K562 (cell line): Measurements from ENCODE around the gene HSD17B12.

ENCODE experiments used
- BRD9 ChIP-seq: fragments of 450-650 bp; IDR thresholded peaks from 2 replicates; pipeline ENCODE4 v1.6.1; 2018; ENCODE audit warnings: low read depth; ENCODE audit not compliant: partially characterized antibody
- CCAR2 ChIP-seq: fragments of 200-400 bp; formaldehyde crosslinking; IDR thresholded peaks from 2 replicates; pipeline ENCODE4 v1.6.1; 2017; ENCODE audit warnings: mild to moderate bottlenecking, low read depth, low read length
- CTCF ChIP-seq, 3 experiments: IDR thresholded peaks in 2 of 3; conservative IDR thresholded peaks in 1 of 3; 2 replicates each; pipeline ENCODE4 v1.5.1; 2011 to 2012; ENCODE audit warnings: low read length in 3 of 3, mild to moderate bottlenecking in 3 of 3, control low read depth in 2 of 3, improper control_type of control experiment in 1 of 3, inconsistent platforms in 1 of 3, low read depth in 1 of 3, mixed read lengths in 1 of 3, moderate library complexity in 1 of 3; ENCODE audit not compliant: insufficient read depth in 2 of 3
- CTCFL ChIP-seq: IDR thresholded peaks from 2 replicates; pipeline ENCODE4 v1.6.1; 2011; ENCODE audit warnings: borderline replicate concordance, low read depth, mild to moderate bottlenecking, moderate library complexity, low read length; ENCODE audit not compliant: insufficient read depth, poor library complexity, severe bottlenecking
- FOXM1 ChIP-seq, 2 experiments: fragments of 450-650 bp in 1 of 2; sonication (generic) in 1 of 2; formaldehyde crosslinking in 1 of 2; IDR thresholded peaks; 2 replicates each; pipeline versions ENCODE4 v1.6.1 to v1.9.0; 2017 to 2022; ENCODE audit warnings: low read depth in 2 of 2, mild to moderate bottlenecking in 2 of 2, missing genetic modification reagents in 1 of 2, moderate library complexity in 1 of 2
- HDAC1 ChIP-seq, 2 experiments: fragments of 450-650 bp; IDR thresholded peaks; 2 replicates each; pipeline ENCODE4 v1.6.1; 2016 to 2017; ENCODE audit warnings: inconsistent platforms in 1 of 2, mild to moderate bottlenecking in 1 of 2, moderate library complexity in 1 of 2
- POLR2AphosphoS5 ChIP-seq: IDR thresholded peaks from 2 replicates; pipeline ENCODE4 v1.6.1; 2011; ENCODE audit warnings: mild to moderate bottlenecking, low read depth, low read length, moderate library complexity; ENCODE audit not compliant: control insufficient read depth, insufficient read depth
- REST ChIP-seq, 2 experiments: fragments of 450-650 bp; formaldehyde crosslinking in 1 of 2; IDR thresholded peaks; 2 replicates each; pipeline versions ENCODE4 v1.4.0 to v1.6.1; 2014 to 2020; ENCODE audit warnings: mild to moderate bottlenecking in 2 of 2, borderline replicate concordance in 1 of 2, low read depth in 1 of 2
- SRF ChIP-seq, 2 experiments: fragments of 250-450, 450-650 bp in 1 of 2; sonication (Bioruptor Pico) in 1 of 2; sonication (generic) in 1 of 2; formaldehyde crosslinking; IDR thresholded peaks; 2 replicates each; pipeline versions ENCODE4 v1.5.0 to v1.5.1; 2020 to 2022; ENCODE audit warnings: mild to moderate bottlenecking in 1 of 2, missing genetic modification reagents in 1 of 2
- TFAP4 ChIP-seq: sonication (generic); formaldehyde crosslinking; IDR thresholded peaks from 2 replicates; pipeline ENCODE4 v1.8.0; 2022; ENCODE audit warnings: missing genetic modification reagents, mild to moderate bottlenecking, moderate library complexity, borderline replicate concordance
- ZBTB1 ChIP-seq: sonication (generic); formaldehyde crosslinking; IDR thresholded peaks from 2 replicates; pipeline ENCODE4 v1.8.1; 2023; ENCODE audit warnings: missing genetic modification reagents, low read depth, mild to moderate bottlenecking, borderline replicate concordance
- ZNF274 ChIP-seq: IDR thresholded peaks from 2 replicates; pipeline ENCODE4 v1.6.1; 2011; ENCODE audit warnings: low read depth, mild to moderate bottlenecking, low read length, moderate library complexity, borderline replicate concordance

GRCh38 chr11:43734256-43734655 is 53.7 kb downstream of the HSD17B12 start:
- TF ChIP-seq TFAP4 (CRISPR knock-in tag) (no peak), SRF (CRISPR knock-in tag; IDR thresholded peaks at IDR 0.05) (no peak), ZNF274 (no peak), ZBTB1 (CRISPR knock-in tag) (no peak), CTCFL (no peak), CTCF (IDR thresholded peaks at IDR 0.05 in 2 of 3, conservative IDR thresholded peaks at IDR 0.05 in 1 of 3; ENCODE audit: insufficient read depth in 2 of 3, low read depth in 1 of 3, low read length in 3 of 3) (no peak), POLR2AphosphoS5 (no peak), BRD9 (no peak), HDAC1 (IDR thresholded peaks at IDR 0.05) (no peak), FOXM1 (IDR thresholded peaks at IDR 0.05; ENCODE audit: low read depth) (no peak), FOXM1 (CRISPR knock-in tag; IDR thresholded peaks at IDR 0.05; ENCODE audit: low read depth) (no peak), REST (IDR thresholded peaks at IDR 0.05; ENCODE audit: borderline replicate concordance) (no peak), REST (CRISPR knock-in tag; IDR thresholded peaks at IDR 0.05; ENCODE audit: low read depth) (no peak), CCAR2 (no peak)
